Measurements from ENCODE around the gene LATS2.

Gene LATS2

DNA sequence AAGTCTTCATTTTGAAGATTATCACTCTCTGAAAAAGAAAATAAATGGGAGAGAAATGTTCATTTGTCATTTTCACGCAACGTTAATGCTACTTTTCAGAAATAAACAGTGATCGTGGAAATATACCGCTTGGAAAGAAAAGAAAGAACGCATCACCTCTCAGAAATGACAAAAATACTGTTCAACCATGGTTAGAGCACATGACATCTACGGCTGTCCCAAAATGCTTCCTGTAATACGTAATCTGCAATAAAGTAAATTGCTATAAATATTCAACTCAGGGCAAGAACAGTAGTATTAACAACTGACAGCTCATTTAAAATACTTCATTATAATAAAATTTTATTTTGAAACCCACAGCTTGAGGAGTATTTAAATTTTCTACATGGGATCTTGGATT is 15.2 kb downstream of the LATS2 start:
- no peak for DNase-seq

DNA sequence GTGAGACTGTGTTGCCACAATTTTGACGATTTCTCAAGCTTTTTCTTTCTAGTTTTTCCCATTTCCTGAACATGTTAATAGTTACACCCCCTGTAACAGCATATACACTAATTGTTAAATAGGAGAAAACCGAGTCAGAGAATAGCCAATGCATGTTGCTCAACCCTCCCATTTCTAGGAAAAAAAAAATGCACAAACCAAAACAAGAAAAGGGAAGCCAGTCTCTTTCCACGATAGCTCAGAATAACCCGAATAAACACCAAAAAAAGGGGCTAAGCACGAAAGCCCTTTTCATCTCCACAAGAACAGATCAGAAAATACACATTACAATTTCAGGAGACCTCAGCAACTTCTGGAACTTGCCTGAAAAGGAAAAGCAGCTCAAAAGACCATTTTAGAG is 16.3 kb downstream of the LATS2 start:
- no peak for DNase-seq

DNA sequence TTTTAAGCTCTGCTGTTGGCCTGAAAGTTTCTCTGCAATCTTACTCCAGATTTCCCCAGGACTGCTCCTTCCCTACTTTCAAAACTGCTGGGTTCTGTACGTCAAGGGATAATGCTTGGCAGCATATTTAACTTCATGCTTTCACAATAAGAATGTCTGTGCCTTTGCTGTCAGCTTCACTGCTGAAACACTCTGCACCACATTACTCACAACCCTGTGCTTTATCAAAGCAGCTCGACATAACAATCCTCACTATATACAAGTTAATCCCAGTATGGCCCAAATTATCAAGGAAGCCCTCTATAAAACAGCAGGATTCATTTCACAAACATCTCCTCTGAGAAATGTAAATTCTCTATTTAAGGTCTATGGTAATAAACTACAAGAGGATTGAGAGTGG is 17.5 kb downstream of the LATS2 start:
- DNase-seq, result no peak

DNA sequence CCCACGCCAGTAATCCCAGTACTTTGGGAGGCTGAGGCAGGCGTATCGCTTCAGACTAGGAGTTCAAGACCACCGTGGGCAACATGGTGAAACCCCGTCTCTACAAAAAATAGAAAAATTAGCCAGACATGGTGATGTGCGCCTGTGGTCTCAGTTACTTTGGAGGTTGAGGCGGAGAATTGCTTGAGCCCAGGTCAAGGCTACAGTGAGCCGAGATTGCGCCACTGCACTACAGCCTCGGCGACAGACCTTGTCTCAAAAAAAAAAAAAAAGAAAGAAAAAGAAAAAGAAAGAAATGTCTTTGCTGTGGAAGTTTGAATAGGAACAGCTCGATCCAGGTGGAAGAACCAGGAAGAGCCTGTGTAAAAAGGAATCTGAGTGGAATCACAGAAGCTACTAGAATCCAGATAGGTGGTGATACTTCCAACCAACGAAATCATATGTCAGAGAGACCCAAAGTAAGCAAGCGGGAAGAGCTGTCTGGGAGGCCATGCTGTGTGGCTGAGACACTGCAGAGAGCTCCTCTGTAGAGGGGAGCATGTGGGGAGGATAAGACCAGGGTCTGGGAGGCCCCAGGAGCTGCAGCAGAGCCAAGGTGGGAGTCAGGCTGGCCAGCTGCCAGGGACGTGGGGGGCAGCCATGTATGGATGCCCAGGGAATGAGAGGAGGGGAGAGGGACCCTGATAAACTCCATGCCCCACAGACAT is 21.1 kb downstream of the LATS2 start:
- DNase-seq, result no peak

DNA sequence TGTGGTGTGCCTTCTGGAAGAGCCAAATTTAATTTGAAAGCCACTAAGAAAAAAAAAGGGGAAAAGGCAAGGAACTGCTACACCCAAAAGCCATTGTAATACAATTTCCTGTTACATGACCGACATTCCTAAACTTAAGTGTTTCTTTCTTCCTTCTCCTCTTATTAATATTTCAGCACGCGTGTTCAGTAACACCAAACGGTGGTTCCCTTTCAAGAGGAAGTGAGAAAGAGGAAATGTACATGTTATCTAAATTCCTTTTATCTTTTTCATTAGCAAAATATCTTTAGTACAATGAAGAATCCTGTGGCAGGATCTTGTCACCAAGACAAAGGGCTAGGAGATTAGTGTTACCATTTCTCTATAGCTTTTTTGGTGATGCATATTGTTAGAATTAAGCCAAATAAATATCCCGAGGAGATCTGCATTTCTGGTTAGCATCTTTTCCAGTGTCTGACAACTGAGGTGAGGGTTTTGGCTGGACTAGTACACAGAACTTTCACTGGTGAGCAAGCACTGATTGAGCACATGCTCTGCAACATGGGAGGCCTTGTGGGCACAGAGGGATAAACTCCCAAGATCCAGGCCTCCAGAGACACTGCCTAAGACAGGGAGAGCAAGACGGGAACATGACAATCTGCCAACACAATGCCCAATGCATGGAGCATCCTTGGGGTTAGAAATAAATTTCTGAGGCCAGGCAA is 22.1 kb downstream of the LATS2 start:
- no peak for DNase-seq

DNA sequence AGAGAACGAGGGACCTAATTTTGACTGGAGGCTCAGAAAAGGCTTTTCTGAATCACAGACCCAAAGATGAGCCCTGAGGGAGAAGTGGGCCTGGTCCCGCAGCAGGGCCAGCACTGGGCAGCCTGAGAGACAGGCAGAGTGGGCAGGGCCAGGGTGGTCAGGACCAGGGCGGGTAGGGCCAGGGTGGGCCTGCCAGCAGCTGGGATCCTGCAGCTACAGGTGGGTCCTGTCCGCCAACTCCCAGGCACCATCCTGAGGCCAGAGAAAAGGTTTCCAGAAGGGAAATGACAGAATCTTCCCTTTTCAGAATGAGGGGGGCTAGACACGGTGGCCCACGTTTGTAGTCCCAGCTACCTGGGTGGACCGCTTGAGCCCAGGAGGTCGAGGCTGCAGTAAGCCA is 23.7 kb downstream of the LATS2 start:
- DNase-seq, result no peak

DNA sequence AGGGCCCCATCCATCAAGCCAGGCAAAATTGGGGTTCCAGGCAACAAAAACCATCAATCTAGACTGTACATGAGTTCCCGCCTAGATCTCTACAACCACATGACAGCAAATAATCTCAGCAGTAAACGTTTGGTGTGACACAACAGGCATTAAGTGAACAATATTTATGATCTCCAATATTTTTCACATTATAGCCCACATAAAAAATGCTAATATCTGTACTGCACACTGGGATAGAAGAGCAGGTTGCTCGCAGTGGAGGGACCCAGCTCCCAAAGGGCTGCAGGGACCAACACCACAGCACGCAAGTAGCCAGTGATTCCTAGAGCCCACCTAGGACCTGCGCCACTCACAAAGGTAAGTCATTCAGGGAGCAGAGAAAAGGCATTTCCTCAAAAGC is 25.9 kb downstream of the LATS2 start:
- DNase-seq, result no peak

DNA sequence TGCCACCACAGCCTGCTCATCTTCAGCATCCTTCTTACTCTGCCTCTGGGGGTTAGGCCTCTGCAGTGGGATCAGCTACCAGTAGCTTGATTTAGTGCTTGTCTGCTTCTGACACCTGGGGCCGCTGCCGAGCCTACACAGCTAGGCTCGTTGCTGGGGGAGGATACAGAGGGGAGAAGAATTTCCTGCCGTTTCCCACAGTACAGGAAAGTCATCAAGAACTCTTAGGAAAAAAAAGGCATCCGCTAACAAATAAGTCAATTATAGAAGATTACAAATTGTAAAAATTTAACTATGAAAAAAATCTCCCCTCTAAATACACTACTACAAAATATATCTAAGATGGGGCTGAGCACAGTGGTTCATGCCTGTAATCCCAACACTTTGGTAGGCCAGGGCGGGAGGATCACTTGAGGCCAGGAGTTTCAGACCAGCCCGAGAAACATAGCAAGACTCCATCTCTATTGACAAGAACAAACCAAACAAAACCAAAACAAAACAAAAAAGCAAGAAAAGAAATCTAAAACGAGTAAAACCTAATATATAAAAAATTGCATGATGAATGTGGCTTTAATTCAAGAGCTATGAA is 26.7 kb downstream of the LATS2 start:
- DNase-seq, result no peak

DNA sequence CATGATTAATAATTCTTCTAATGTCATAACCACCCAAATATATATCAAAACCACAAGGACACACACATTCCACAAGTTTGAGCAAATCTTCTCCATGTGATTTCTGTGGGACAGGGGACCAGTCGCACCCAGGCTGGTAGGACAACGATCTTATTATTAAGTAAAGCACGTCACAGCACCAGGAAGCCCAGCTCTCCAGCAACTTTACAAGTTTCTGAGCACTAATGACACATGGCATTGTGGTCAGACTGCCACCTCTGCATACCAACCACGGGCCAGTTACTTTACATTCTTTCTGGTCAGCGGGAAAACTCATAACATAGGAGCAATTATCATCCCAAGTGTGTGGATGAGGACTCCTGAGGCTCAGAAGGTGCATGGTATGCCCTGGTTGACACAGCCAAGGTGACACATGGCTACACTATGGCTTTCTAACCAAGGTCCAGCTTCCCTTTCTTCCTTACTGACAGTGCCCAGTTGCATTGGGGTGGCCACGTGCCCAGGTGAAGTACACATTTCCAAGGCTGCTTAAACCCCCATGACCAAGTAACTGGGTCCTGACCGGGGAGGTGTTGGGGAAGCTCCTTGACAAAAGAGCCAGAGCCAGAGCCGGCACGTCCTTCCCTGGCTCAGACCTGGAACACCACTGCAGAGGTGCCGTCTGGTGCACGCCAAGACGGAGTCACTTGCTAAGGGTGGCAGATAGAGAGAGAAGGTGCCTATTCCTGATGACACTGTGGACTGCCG is 27.4 kb downstream of the LATS2 start:
- no peak for DNase-seq

DNA sequence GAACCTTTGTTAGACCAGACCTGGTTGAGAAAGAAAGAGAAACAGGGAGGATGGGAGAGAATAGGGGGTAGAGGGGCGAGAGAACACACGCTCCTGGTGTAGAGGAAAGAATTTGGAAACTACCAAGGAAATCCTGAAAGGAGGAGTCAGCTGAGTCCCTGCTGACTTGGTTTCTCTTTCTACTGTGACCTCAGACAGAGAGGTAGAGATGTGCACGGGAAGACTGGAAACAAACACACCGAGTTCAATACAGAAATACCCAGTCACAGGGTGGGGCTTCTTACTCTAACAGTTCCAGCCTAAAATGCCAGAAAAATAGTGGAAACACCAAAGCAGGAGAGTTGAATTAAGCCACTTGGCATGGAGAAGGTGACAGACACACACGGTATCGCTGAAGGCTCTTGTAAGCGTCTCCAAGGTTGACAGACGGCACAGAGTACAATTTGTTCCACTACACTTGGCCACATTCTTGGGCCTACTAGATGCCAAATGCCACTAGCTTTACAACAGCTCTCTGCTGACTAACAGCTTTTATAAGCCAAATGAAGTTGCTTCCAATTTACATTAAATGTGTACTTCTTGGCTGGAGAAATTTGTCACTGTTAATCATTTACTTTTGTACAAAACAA is 28.1 kb downstream of the LATS2 start:
- no peak for DNase-seq

DNA sequence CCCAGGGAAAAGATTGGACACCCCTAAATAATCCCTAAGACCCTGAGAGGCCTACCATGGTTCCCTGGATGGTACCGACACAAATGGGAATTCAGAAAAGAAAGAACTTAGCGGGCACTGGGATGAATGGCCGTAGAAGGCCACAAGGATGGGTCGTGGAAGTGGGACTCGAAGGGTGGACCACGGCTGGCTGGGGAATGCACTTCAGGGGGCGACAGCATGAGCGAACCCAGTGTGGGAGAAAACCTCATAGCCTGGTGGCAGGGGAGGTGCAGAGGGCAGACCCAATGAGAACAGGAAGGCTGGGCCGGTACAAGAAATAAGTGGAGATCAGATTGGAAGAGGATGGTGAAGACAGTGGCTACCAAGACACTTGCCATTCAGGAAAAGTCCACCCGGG is 28.7 kb downstream of the LATS2 start:
- DNase-seq, result no peak

DNA sequence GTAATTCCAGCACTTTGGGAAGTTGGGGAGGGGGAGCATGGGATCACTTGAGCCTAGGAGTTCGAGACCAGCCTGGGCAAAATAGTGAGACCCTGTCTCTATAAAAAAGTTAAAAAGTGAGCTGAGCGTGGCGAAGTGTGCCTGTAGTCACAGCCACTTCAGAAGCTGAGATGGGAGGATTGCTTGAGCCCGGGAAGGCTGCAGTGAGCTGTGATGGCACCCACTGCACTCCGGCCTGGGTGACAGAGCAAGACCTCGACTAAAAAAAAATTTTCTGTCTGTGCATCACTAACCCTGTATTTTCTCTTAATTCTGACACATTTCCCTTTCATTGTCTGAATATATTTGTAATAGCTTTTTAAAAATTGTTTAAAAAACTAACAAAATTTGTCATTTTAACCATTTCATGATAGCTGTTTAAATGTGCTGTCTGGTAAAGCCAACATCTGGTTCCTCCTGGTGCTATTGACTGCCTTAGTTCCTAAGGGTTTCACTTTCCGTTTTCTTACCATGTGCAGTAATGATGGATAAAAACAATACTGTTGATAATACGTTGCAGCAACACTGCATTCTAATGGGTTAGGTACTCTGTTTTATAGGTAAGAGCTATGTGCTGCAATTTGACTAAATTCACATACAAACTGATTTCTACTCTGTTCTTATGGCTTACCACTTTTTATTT is 29.7 kb downstream of the LATS2 start:
- DNase-seq, result no peak

DNA sequence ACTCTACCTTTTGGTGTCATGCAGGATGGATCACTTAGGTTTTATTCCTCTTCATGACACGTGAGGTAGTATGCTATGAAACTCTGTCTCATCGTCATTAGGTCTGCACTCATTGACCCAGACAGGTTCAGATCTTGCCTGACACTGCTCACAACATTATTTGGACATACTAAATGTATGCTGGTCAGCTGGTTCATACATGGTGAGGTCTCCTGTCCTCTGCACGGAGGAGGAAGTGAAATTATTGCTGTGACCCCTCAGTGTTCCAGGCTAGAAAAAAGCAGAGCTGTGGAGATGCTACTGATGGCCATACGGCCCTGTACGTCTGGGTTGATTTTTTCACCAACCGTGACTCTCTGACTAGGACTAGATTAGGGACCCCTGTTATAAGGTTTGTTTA is 35.8 kb downstream of the LATS2 start:
- DNase-seq, result no peak

DNA sequence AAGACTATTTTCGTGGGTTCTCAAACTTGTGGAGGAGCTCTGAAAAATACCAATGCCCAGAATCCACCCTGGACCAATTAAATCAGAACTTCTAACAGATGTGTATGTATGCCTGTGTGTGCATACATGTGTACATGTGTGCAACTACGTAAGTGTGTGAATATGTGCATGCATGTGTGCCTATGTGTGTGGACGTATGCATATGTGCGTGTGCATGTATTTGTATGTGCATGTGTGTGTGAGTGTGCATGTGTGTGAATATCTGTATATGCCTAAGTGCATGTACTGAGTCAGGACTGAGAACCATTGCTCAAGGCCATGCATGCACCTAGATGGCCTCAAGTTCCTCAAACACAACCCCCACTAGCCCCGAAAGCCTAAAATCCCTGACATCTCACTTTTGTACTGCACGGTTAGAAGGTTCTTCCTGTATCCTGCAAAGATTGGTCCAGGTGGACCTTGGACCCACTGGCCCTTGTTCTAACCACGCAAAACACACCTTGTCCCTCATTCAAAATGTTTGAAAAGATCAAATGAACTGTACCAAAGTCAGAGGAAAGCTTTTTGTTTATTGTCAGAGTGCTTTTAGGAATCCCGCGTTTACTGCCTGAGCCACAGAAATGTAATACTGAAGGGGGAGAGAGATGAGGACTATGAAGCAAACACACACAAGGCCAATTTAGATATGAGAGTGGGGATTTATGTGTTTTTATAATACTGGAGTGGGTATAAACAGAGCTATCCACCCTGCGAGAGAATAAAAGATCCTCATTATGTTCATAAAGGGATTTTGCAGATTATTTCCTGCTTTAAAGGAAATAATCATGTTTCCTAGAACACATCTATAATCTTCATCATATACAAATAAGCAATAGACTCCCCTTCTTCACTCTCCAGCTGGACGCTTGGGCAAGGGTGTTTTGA is 39.1 kb downstream of the LATS2 start:
- no peak for DNase-seq

DNA sequence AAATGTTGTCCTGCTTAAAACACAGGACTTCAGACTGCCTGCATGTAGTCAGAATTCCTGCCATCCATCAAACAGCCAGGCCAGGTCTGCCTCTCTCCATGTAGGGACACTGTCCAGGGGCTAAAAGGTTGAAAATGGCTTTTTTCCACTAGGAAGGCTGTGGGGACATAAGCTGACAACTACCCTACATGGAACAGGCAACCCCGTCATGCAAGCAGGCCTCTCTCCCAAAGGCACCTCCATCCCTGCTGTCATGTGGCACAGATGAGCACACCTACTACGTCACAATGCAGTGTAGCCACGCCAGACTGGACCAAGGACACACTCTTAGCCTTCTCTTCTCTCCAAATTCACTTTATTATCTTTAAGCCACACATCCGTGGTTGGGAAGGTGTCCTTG is 40.8 kb downstream of the LATS2 start:
- no peak for DNase-seq

DNA sequence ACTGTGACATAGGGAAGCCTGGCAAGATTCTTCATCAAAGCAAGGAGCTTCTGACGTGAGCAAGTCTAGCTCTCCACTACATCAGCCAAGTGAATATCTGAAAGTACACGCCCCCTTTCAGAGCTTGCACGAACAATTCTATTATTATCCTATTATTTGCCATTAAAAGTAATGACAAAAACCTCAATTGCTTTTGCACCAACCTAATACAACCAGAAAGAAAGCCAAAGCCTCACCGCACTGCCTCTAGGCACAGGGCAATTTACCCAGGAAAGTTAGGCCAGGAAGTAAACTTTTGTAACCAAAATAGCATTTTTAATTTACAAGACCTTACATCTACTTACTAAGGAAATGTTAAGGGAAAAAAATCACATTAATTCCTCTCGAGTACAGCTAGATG is 41.2 kb downstream of the LATS2 start:
- DNase-seq, result no peak

DNA sequence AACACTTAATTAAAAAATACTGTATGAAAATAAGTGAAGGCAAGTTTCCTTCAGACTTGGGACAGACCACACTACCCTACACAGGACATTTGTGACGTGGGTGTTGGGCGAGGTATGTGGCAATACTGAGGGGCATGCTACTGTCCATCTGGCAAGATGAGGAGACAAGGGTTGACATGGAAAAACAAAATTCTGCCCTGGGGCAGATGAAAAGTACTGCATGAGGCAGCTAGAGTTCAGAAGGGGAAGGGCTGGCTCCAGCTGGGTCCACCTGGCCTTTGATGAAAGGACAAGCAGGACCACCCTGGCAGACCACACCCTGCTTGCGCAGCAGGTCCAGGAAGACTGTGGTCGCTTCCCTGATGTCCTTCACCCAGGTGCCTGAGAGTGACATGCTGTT is 43.2 kb downstream of the LATS2 start:
- DNase-seq, result no peak

DNA sequence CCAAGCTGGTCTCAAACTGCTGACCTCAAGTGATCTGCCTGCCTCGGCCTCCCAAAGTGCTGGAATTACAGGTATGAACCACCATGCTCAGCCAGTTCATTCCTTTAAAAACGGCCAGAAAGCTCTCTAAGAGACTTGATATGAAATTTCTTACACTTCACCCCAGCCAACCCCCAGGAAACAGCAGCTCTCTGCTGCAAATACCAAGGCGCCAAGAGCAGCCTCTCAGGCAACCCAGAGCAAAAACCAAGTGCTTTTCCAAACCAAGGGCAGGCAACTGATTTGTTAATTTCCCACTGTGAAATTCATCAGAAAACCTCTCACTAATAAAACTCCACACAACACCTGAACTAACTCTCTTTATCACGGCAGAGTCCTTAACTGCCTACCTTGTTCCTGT is 44.9 kb downstream of the LATS2 start:
- DNase-seq, result no peak

DNA sequence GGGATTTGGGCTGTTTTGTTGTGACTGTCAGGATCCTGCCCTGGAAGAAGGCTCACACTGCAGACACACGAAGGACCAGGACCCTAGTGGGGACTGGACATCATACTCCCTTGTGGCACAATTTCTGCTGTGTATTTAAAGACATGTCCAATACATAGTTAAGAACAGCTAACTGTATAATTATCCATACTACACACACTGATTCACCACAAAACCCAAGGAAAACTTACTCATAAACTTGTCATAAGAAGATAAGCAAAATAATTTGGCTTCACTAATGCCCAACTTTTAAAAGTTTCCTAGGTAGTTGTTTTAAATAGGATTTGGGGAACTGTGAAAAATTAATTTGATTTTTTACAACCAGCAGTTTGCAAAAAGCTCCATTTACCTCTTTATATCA is 46.1 kb downstream of the LATS2 start:
- DNase-seq, result no peak

DNA sequence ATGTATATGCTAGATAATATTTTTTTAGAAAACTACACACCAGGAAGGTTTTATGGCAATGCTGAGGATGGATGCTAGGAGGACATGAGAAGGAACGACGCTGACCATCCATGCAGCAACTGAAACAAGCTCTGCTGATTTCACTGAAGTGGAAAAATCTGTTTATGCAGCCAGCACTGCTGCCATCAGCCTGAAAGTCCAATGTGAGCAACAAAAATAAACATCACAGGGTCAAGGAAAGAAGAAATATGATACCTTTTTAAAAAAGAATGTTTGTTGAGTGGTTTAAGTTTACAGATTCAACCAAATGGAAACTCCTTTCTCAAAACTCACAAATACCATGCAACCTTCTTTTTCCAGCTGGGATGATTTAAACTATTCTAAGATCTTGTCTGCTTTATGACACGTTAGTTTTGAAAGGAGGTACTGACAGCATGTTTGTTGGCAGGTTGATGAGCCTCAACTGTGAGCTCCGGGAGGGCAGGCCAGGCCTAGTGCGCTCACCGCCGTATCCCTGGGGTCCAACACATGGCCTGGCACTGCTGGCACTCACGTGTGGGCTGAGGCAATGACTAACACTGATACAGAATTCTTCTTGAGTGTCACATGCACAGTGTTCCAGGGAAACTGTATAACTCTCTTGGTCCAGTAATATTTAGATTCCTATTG is 46.8 kb downstream of the LATS2 start:
- DNase-seq, result no peak

DNA sequence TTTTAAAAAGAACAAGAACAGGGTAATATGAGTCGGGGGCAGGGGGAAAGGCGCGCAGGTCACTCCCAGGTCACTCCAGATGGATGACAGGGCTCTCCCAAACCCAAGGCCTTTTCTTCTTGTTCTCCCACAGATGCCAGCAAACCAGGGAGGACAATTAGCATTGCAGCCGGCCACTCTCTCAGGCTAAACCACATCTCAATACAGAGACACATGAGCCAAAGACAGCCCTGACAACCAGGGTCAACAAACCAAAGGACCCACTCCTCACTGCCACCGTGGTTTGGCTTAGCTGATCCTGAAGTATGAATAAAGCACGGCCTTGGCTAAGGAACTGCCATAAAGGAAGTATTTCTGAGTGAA is 47.3 kb downstream of the LATS2 start:
- no peak for DNase-seq

Measured in CD4-positive, alpha-beta T cell treated with Interleukin-21 for 1 hour (primary cell).